ENCODE measurements around the gene NCBP2.

NCBP2 gene

GRCh38 chr3:196920733-196921132 is 21.6 kb downstream of the NCBP2 start:
- H3K27me3 ChIP-seq (ENCODE audit: insufficient read depth, low read depth), result no peaks in the 10 kb centered on the region
- H3K27ac ChIP-seq, result no peak overlapping the region
- H3K79me2 ChIP-seq (ENCODE audit: insufficient read depth, low read depth), result no peaks in the 10 kb centered on the region
- H3K4me3 ChIP-seq (IDR thresholded peaks at IDR 0.05; ENCODE audit: insufficient read depth, low read depth, low read length), result no peak overlapping the region
- TF ChIP-seq CTCF (conservative IDR thresholded peaks at IDR 0.05; ENCODE audit: low read depth, low read length), result no peak
- H3K9ac ChIP-seq, result no peak overlapping the region
- no peaks in the 10 kb centered on the region for H3K36me3 ChIP-seq (ENCODE audit: insufficient read depth)
- H3K4me1 ChIP-seq (ENCODE audit: low read depth, poor library complexity, severe bottlenecking), result no peaks in the 10 kb centered on the region
- no peak overlapping the region for H3K4me2 ChIP-seq
- H2AFZ ChIP-seq (ENCODE audit: low read depth), result no peak overlapping the region
- H4K20me1 ChIP-seq (ENCODE audit: insufficient read depth), result no peaks in the 10 kb centered on the region

DNA sequence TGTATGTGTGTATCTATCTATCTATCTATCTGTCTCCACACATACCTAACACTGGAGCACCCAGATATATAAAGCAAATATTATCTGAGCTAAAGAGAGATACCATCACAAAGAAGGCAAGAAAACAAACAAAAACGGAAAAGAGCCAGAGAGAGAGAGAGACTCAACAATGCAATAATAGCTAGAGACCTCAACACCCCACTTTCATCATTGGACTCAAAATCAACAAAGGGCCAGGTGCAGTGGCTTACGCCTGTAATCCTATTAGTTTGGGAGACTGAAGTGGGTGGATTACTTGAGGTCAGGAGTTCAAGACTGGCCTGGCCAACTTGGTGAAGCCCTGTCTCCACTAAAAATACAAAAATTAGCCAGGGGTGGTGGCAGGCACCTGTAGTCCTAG is 23.4 kb downstream of the NCBP2 start:
- H4K20me1 ChIP-seq (ENCODE audit: insufficient read depth), result no peaks in the 10 kb centered on the region
- H3K9ac ChIP-seq, result no peak overlapping the region
- H3K27me3 ChIP-seq (ENCODE audit: insufficient read depth, low read depth), result no peaks in the 10 kb centered on the region
- H3K27ac ChIP-seq, result no peak overlapping the region
- H3K4me1 ChIP-seq (ENCODE audit: low read depth, poor library complexity, severe bottlenecking), result no peaks in the 10 kb centered on the region
- no peaks in the 10 kb centered on the region for H3K79me2 ChIP-seq (ENCODE audit: insufficient read depth, low read depth)
- H3K36me3 ChIP-seq (ENCODE audit: insufficient read depth), result no peaks in the 10 kb centered on the region
- no peak for TF ChIP-seq CTCF (conservative IDR thresholded peaks at IDR 0.05; ENCODE audit: low read depth, low read length)
- H3K4me3 ChIP-seq (IDR thresholded peaks at IDR 0.05; ENCODE audit: insufficient read depth, low read depth, low read length), result no peak overlapping the region
- H2AFZ ChIP-seq (ENCODE audit: low read depth), result no peak overlapping the region
- no peak overlapping the region for H3K4me2 ChIP-seq

- Histone ChIP-seq H3K79me2 (ENCODE audit: insufficient read depth, low read depth) (no peaks in the 10 kb centered on the region), H3K36me3 (ENCODE audit: insufficient read depth) (no peaks in the 10 kb centered on the region), H3K4me1 (ENCODE audit: low read depth, poor library complexity, severe bottlenecking) (no peaks in the 10 kb centered on the region), H3K27me3 (ENCODE audit: insufficient read depth, low read depth) (no peaks in the 10 kb centered on the region), H4K20me1 (ENCODE audit: insufficient read depth) (no peaks in the 10 kb centered on the region), H3K4me3 (IDR thresholded peaks at IDR 0.05; ENCODE audit: insufficient read depth, low read depth, low read length) (no peak overlapping the region), H3K4me2 (no peak overlapping the region), H3K27ac (no peak overlapping the region), H2AFZ (ENCODE audit: low read depth) (no peak overlapping the region), H3K9ac (no peak overlapping the region)
- TF ChIP-seq CTCF (conservative IDR thresholded peaks at IDR 0.05; ENCODE audit: low read depth, low read length), result no peak
Observed at GRCh38 chr3:196916995-196917394, 25.3 kb downstream of the NCBP2 start.

GRCh38 chr3:196916221-196916620 is 26.1 kb downstream of the NCBP2 start:
- no peak for TF ChIP-seq CTCF (conservative IDR thresholded peaks at IDR 0.05; ENCODE audit: low read depth, low read length)
- H3K4me3 ChIP-seq (IDR thresholded peaks at IDR 0.05; ENCODE audit: insufficient read depth, low read depth, low read length), result no peak overlapping the region

More at GRCh38 chr3:196916221-196916620, 26.1 kb downstream of the NCBP2 start:
- no peaks in the 10 kb centered on the region for H3K4me1 ChIP-seq (ENCODE audit: low read depth, poor library complexity, severe bottlenecking)
- no peak overlapping the region for H3K27ac ChIP-seq
- no peak overlapping the region for H3K4me2 ChIP-seq
- H3K9ac ChIP-seq, result no peak overlapping the region
- H3K27me3 ChIP-seq (ENCODE audit: insufficient read depth, low read depth), result no peaks in the 10 kb centered on the region
- no peak overlapping the region for H2AFZ ChIP-seq (ENCODE audit: low read depth)
- H4K20me1 ChIP-seq (ENCODE audit: insufficient read depth), result no peaks in the 10 kb centered on the region
- H3K79me2 ChIP-seq (ENCODE audit: insufficient read depth, low read depth), result no peaks in the 10 kb centered on the region
- H3K36me3 ChIP-seq (ENCODE audit: insufficient read depth), result no peaks in the 10 kb centered on the region

All from KMS-11 (cell line).